Stimulated activated naive CD8-positive, alpha-beta T cell treated with anti-CD3 and anti-CD28 coated beads, Interleukin-15, amount 100 ng/mL, for 72 hours (primary cell): ENCODE measurements around the gene CDC14C.
"Not testable (repeated sequence)": the region's sequence is repeated elsewhere in the genome, so short reads cannot be mapped to it uniquely, and the experiment has no call there.

Experiments used
- ATAC-seq: fragments of 150-1000 bp; cut with Tn5 transposase; 2 replicates; pipeline ENCODE4 v1.10.0; 2021; ENCODE audit warnings: mild to moderate bottlenecking, moderate library complexity
- DNase-seq, 2 donors: peaks; one replicate each; pipeline ENCODE4 v3.0.0; 2021 to 2022
- H3K27ac Mint-ChIP-seq, 2 donors: one replicate each; pipeline ENCODE4 v1.8.0; 2022; ENCODE audit warnings: mild to moderate bottlenecking in 2 of 2, mixed read lengths in 2 of 2, moderate library complexity in 2 of 2
- H3K27me3 Mint-ChIP-seq: one replicate; pipeline ENCODE4 v1.8.0; 2022; ENCODE audit warnings: mixed read lengths
- H3K4me1 Mint-ChIP-seq: one replicate; pipeline ENCODE4 v1.8.0; 2022; ENCODE audit warnings: mild to moderate bottlenecking, mixed read lengths
- H3K4me3 Mint-ChIP-seq, 2 donors: one replicate each; pipeline ENCODE4 v1.8.0; 2022; ENCODE audit warnings: mild to moderate bottlenecking in 2 of 2, mixed read lengths in 2 of 2, moderate library complexity in 1 of 2
- H3K9me3 Mint-ChIP-seq, 2 donors: one replicate each; pipeline ENCODE4 v1.8.0; 2022; ENCODE audit warnings: mixed read lengths in 2 of 2

CDC14C gene

GRCh38 chr7:48924433-48924832, at the start of gene CDC14C:
Gene CDC14C, plus strand, starts transcription at chr7:48924547. Its CDS starts 126 bp downstream, at chr7:48924673.
- no peak for DNase-seq
- no peaks in the 10 kb centered on the region for H3K27me3 Mint-ChIP-seq
- H3K9me3 Mint-ChIP-seq, result peaks cover 0 to 5% of the 10 kb centered on the region in 2 donors

DNA sequence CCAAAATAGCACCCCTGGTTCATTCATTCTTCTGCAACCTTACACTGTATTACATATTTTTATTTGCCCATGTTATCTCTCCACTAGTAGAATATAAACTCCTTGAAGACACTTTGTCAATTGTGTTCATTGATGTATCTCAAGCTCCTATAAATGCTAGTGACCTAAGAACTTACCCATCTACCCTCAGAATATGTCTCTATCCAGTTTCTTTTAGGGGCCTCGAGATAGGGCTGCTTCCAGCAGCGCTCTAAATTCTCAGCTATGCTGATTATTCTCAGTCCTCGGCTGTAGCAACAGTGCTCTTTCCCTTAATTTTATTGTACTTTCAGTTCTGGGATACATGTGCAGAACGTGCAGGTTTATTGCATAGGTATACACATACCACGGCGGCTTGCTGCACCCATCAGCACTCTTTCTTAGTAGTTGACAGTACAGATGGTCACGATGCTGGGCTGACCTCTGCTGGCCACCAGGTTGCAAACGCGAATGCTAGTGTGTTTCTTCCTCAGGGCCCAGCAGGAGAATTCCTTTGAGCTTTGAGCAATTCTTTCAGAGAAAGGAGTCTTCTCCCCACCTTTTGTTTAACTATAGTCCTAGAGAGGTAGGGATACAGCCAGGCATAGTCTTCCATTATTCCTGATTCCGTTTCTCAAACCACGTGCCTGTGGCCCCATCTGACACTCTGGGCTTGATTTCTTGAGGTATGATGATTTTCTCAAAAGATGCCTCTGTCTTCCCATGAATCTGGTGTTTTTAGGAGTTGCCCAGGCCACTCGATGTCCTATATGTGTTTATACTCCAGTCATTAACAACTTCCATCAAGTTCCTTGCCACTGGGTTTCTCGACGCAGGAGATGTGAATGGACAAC, 49.1 kb upstream of the CDC14C start:
- peaks cover 0 to 4% of the 10 kb centered on the region in 2 donors for H3K9me3 Mint-ChIP-seq

More at GRCh38 chr7:48924433-48924832, at the start of gene CDC14C:
- no peaks in the 10 kb centered on the region for H3K4me1 Mint-ChIP-seq
- no peak within 1 kb of the TSS for H3K27ac Mint-ChIP-seq
- H3K4me3 Mint-ChIP-seq, result no peak within 1 kb of the TSS
- ATAC-seq, result no peak

DNA sequence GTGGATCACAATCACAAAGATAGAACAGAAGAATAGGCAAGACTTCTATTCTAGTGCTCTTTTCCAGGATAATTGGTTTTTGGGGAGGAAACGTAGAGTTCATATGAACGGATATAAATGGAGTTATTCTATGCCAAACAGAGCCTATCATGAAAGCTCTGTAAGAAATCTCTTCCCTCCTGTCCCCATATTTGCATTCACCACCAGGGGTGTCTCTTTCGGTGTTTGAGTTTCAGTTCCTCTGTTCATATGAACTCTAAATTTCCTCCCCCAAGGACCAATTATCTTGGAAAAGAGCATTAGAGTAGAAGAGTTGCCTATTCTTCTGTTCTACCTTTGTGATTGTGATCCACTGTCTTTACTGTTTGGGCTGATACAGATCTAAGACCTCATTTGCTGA, 48.3 kb upstream of the CDC14C start:
- H3K4me1 Mint-ChIP-seq, result no peaks in the 10 kb centered on the region
- no peak for DNase-seq
- H3K4me3 Mint-ChIP-seq, result no peak overlapping the region
- no peak overlapping the region for H3K27ac Mint-ChIP-seq
- no peaks in the 10 kb centered on the region for H3K27me3 Mint-ChIP-seq
- H3K9me3 Mint-ChIP-seq, result peaks cover 0 to 4% of the 10 kb centered on the region in 2 donors
- no peak for ATAC-seq

More for the DNA sequence above, 49.1 kb upstream of the CDC14C start:
- Mint-ChIP-seq H3K27me3 (no peaks in the 10 kb centered on the region), H3K4me3 (no peak overlapping the region), H3K27ac (no peak overlapping the region), H3K4me1 (no peaks in the 10 kb centered on the region)
- DNase-seq, result no peak
- ATAC-seq, result peak; percentile 60

DNA sequence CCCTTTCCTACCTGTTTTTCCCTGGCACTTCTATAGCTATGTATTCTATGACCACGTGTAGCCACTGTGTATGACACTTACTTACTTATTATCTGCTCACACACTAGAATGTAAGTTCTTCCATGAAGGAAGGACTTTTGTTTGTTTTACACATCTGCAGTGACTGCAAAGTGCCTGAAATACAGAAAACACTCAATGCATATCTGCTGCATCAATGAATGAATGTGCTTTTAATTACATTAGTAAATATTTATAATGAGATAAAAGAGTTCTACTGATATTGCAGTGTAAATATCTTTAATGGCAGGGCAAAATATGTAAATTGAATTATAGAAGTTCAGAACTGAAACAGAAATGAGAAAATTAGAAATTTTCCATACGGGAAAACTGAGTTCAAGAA, 43.5 kb upstream of the CDC14C start:
- no peak overlapping the region for H3K4me3 Mint-ChIP-seq
- no peaks in the 10 kb centered on the region for H3K27me3 Mint-ChIP-seq
- H3K4me1 Mint-ChIP-seq, result no peaks in the 10 kb centered on the region
- DNase-seq (no peak), ATAC-seq (no peak)
- no peak overlapping the region for H3K27ac Mint-ChIP-seq
- H3K9me3 Mint-ChIP-seq, result peaks cover 0 to 10% of the 10 kb centered on the region in 2 donors

DNA sequence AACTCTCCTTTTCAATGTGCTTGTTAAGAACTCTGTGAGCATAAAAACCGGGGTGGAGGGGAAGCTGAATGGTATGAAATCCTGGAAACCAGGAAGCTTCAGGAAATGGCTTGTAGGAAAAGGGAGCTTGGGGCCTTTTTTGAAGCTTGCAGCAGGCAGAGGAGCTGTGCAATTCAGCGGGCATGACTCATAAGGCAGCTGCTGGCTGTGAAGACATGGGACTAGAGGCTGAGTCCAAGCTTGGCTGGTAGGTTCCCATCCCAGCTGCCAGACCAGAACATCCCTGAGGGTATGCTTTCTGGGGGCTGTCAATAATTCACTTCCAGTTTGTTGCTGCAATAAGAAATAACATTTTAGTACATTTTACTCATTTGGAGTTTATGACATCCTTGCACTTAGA, 36.8 kb upstream of the CDC14C start:
- Mint-ChIP-seq H3K27me3 (no peaks in the 10 kb centered on the region), H3K9me3 (peaks cover 6 to 17% of the 10 kb centered on the region in 2 donors), H3K4me3 (no peak overlapping the region), H3K4me1 (no peaks in the 10 kb centered on the region), H3K27ac (no peak overlapping the region)
- ATAC-seq (no peak), DNase-seq (no peak)

DNA sequence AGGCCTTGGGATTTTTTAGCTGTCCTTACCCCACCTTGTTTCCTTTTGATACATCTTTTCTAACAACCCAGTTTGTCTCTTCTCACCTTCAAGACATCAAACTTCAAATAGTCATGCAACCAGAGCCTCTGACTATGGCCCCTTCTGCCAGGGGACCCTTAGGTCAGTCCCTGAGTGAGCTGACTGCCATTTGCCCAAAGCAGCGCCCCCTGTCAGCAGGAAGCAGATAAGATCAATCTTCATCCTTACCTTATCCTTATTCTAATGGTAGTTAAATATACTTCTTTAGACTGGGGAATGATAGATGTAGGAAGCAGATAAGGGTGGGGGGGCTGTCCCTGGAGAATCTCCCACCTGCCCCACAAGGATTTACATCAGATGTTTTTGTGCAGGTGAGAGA, 29.8 kb upstream of the CDC14C start:
- ATAC-seq, result no peak

GRCh38 chr7:48899932-48900331, 24.4 kb upstream of the CDC14C start:
- Mint-ChIP-seq H3K9me3 (no peaks in the 10 kb centered on the region), H3K4me3 (no peak overlapping the region), H3K27me3 (no peaks in the 10 kb centered on the region), H3K27ac (no peak overlapping the region), H3K4me1 (no peaks in the 10 kb centered on the region)
- DNase-seq (no peak), ATAC-seq (no peak)

More for the DNA sequence above, 29.8 kb upstream of the CDC14C start:
- Mint-ChIP-seq H3K4me3 (no peak overlapping the region), H3K9me3 (peaks cover 12 to 13% of the 10 kb centered on the region in 2 donors), H3K4me1 (no peaks in the 10 kb centered on the region), H3K27me3 (no peaks in the 10 kb centered on the region), H3K27ac (no peak overlapping the region)
- DNase-seq, result no peak

DNA sequence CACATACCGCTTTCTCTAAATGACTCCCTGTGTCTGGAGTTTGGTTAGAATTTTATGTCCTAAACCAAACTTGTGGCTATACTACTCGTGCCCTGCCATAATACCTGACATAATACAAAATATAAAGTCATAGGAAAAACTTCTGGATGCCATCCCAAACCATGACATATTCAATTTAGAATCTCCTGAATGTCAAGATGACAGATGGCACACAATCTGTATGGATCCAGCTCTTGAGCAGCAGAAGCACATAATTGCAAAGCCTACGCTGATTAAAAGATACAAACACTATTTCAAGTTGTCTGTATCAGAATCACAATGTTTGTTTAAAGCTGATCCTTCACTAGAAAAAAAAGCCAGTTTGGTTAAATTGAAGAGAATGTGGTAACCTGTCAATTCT, 22.4 kb upstream of the CDC14C start:
- H3K27ac Mint-ChIP-seq, result no peak overlapping the region
- H3K27me3 Mint-ChIP-seq, result no peaks in the 10 kb centered on the region
- peaks cover 0 to 7% of the 10 kb centered on the region in 2 donors for H3K9me3 Mint-ChIP-seq
- H3K4me1 Mint-ChIP-seq, result no peaks in the 10 kb centered on the region
- no peak for DNase-seq
- ATAC-seq, result no peak
- H3K4me3 Mint-ChIP-seq, result no peak overlapping the region

DNA sequence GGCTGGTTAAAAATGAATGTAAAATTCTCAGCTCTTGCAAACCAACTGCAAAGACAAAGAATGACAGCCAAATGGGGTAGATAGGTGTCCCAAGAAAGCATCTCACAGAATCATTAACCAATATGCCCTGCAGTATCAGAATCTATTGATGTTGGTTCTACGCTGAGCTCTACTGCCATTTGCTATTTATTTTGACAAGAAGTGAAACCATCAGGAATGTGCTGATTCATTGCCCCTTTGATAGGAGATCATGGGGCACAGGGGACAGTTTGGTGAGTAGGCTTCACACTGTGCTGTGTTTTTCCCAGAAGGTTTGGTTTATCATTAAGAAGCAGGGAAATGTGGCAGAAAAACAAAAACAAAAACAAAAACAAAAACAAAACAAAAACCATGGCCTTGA, 19.4 kb upstream of the CDC14C start:
- no peak for DNase-seq
- Mint-ChIP-seq H3K9me3 (peaks cover 6 to 20% of the 10 kb centered on the region in 2 donors), H3K27me3 (no peaks in the 10 kb centered on the region)

GRCh38 chr7:48905686-48906085, 18.7 kb upstream of the CDC14C start:
- DNase-seq, ATAC-seq, H3K4me1 Mint-ChIP-seq, H3K27me3 Mint-ChIP-seq, H3K4me3 Mint-ChIP-seq: not testable (repeated sequence)
- Mint-ChIP-seq H3K27ac (peak overlapping the region in 1 of 2 donors; percentile 50), H3K9me3 (peaks cover 6 to 24% of the 10 kb centered on the region in 2 donors)

More for the DNA sequence above, 19.4 kb upstream of the CDC14C start:
- no peak overlapping the region for H3K4me3 Mint-ChIP-seq
- no peak overlapping the region for H3K27ac Mint-ChIP-seq
- ATAC-seq, result no peak
- no peaks in the 10 kb centered on the region for H3K4me1 Mint-ChIP-seq

DNA sequence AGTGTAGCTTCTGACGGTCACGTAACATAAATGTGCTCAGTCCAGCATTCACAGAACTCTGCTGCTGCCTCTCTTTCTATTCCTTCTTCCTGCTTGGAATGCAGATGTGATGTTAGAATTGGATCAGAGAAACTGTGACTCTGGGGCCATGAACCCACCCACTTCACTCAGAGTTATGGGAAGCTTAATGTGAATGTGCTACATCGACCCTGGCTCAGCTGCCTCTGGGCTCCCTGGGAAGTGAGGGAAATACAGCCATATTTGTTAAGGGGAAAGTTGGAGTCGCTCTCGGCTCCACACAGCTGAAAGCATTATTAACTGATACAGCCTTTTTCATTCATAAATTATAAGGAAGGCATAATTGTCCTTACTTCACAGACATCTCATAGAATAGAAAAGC, 14.5 kb upstream of the CDC14C start:
- DNase-seq, H3K27ac Mint-ChIP-seq, H3K4me3 Mint-ChIP-seq, ATAC-seq, H3K4me1 Mint-ChIP-seq, H3K27me3 Mint-ChIP-seq: not testable (repeated sequence)
- peaks cover 6 to 24% of the 10 kb centered on the region in 2 donors for H3K9me3 Mint-ChIP-seq

DNA sequence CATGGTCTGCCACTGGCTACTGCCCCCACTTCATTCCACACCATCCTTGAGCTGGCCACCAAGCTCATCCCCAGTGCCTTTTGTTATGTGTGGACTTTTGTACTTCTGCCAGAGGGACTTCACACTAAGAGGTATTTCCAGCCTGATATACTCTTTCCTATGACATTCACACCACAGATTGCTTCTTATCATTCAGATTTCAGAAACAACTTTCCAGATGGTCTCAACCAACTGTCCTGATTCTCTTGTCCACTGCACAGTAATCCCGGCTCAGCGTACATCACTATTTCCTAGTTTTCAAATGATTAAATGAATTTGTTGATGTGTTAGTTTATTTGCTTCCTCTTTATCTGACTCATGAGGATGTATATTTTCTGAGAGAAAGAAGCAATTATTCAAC, 7.1 kb downstream of the CDC14C start:
- H3K9me3 Mint-ChIP-seq, result peaks cover 0 to 5% of the 10 kb centered on the region in 2 donors
- no peak overlapping the region for H3K4me3 Mint-ChIP-seq
- ATAC-seq, result no peak
- no peak overlapping the region for H3K27ac Mint-ChIP-seq
- no peaks in the 10 kb centered on the region for H3K4me1 Mint-ChIP-seq
- DNase-seq, result no peak
- H3K27me3 Mint-ChIP-seq, result no peaks in the 10 kb centered on the region

DNA sequence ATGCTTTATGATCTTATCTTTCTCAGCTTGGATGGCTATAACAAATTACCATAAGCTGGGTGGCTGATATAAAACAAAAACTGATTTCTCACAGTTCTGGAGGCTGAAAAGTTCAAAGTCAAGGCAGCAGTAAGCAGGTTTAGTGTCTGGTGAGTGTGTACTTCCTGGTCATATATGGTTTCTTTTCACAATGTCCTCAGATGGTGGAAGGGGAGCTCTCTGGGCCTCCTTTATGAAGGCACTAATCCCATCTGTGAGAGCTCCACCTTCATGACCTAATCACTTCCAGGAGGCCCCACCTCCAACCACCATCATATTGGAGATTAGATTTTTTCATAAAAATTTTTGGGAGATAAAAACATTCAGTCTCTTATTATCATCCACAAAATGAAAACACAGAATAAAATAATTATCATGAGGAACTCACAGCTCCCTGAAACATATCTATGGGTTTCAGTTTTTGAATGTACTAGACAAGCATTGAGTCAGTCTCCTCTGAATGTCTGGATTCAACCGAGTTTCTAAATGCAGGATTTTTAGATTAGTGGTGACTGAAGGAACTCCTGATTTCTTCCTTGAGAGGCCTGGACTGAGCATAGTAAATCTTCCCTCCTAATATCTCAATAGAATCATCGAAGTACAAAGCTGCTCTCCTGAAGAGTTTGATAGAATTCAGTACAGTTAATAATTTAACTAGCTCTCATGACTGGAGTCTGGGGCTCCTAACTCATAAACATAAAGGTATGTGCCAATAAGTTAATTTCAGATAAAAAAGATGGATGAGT, 8.0 kb downstream of the CDC14C start:
- no peak overlapping the region for H3K27ac Mint-ChIP-seq
- no peaks in the 10 kb centered on the region for H3K27me3 Mint-ChIP-seq
- DNase-seq, result no peak
- peaks cover 0 to 5% of the 10 kb centered on the region in 2 donors for H3K9me3 Mint-ChIP-seq
- no peak overlapping the region for H3K4me3 Mint-ChIP-seq
- no peak for ATAC-seq
- no peaks in the 10 kb centered on the region for H3K4me1 Mint-ChIP-seq

- Mint-ChIP-seq H3K4me3 (no peak overlapping the region), H3K4me1 (no peaks in the 10 kb centered on the region), H3K27me3 (no peaks in the 10 kb centered on the region), H3K9me3 (peaks cover 0 to 5% of the 10 kb centered on the region in 2 donors), H3K27ac (no peak overlapping the region)
- DNase-seq (no peak), ATAC-seq (no peak)
These were observed 9.3 kb downstream of the CDC14C start for GRCh38 chr7:48933549-48934085.

GRCh38 chr7:48938539-48939295, 14.4 kb downstream of the CDC14C start:
- ATAC-seq (no peak), DNase-seq (no peak)
- Mint-ChIP-seq H3K27me3 (no peaks in the 10 kb centered on the region), H3K4me3 (no peak overlapping the region), H3K9me3 (peaks cover 0 to 5% of the 10 kb centered on the region in 2 donors), H3K27ac (no peak overlapping the region), H3K4me1 (no peaks in the 10 kb centered on the region)
